Mesenchymal stem cell (in vitro differentiated cells and primary cell): ENCODE data around the gene ARHGAP24. TPM values are rescaled to one million over a fixed set of nuclear protein-coding genes. Genes with fewer than 3 reads are reported as not detected.

Experiments
- DNase-seq: peaks from one replicate; pipeline ENCODE4 v3.0.0-alpha.2; 2013
- H2AFZ ChIP-seq: one replicate; pipeline ENCODE4 v1.6.1; 2013; ENCODE audit warnings: low read depth, mild to moderate bottlenecking, control low read depth, inconsistent platforms, low read length, moderate library complexity
- H2AK5ac ChIP-seq: 2 replicates; pipeline ENCODE4 v1.6.1; 2013; ENCODE audit warnings: low read length, moderate library complexity, mild to moderate bottlenecking, inconsistent platforms; ENCODE audit not compliant: severe bottlenecking
- H2BK120ac ChIP-seq: one replicate; pipeline ENCODE4 v1.6.1; 2013; ENCODE audit warnings: low read depth, mild to moderate bottlenecking, inconsistent platforms, low read length, moderate library complexity
- H2BK12ac ChIP-seq, 2 experiments: one replicate each; pipeline ENCODE4 v1.6.1; 2013; ENCODE audit warnings: inconsistent platforms in 2 of 2, low read length in 2 of 2, mild to moderate bottlenecking in 2 of 2, moderate library complexity in 2 of 2, control low read depth in 1 of 2
- H2BK15ac ChIP-seq: one replicate; pipeline ENCODE4 v1.6.1; 2013; ENCODE audit warnings: mild to moderate bottlenecking, low read depth, inconsistent platforms; ENCODE audit not compliant: poor library complexity, severe bottlenecking
- H2BK5ac ChIP-seq: 2 replicates; pipeline ENCODE4 v1.6.1; 2013; ENCODE audit warnings: low read depth, mild to moderate bottlenecking, low read length, control low read depth, inconsistent platforms; ENCODE audit not compliant: poor library complexity, severe bottlenecking
- H3K14ac ChIP-seq, 2 experiments: one replicate each; pipeline ENCODE4 v1.6.1; 2013; ENCODE audit warnings: inconsistent platforms in 2 of 2, low read length in 2 of 2, control low read depth in 1 of 2, mild to moderate bottlenecking in 1 of 2, moderate library complexity in 1 of 2
- H3K18ac ChIP-seq, 2 experiments: one replicate each; pipeline ENCODE4 v1.6.1; 2013; ENCODE audit warnings: inconsistent platforms in 2 of 2, low read length in 2 of 2, control low read depth in 1 of 2, low read depth in 1 of 2, mild to moderate bottlenecking in 1 of 2
- H3K23ac ChIP-seq, 2 experiments: one replicate each; pipeline ENCODE4 v1.6.1; 2013; ENCODE audit warnings: inconsistent platforms in 2 of 2, low read length in 2 of 2, mild to moderate bottlenecking in 2 of 2, moderate library complexity in 2 of 2, control low read depth in 1 of 2
- H3K27ac ChIP-seq: 2 replicates; pipeline ENCODE4 v1.5.1; 2013; ENCODE audit warnings: mild to moderate bottlenecking, moderate library complexity, low read length, control low read depth, inconsistent platforms; ENCODE audit not compliant: poor library complexity, severe bottlenecking
- H3K27me3 ChIP-seq, 2 experiments: 2 replicates each; pipeline versions ENCODE4 v1.6.1 to v1.7.0; 2013; ENCODE audit warnings: low read length in 2 of 2, mild to moderate bottlenecking in 2 of 2, moderate library complexity in 2 of 2, control low read depth in 1 of 2, inconsistent platforms in 1 of 2; ENCODE audit not compliant: control insufficient read depth in 1 of 2, insufficient read depth in 1 of 2
- H3K36me3 ChIP-seq, 2 experiments: 2 replicates each; pipeline versions ENCODE4 v1.6.1 to v1.7.0; 2013; ENCODE audit warnings: low read length in 2 of 2, control low read depth in 1 of 2, inconsistent platforms in 1 of 2, low read depth in 1 of 2, mild to moderate bottlenecking in 1 of 2; ENCODE audit not compliant: insufficient read depth in 2 of 2, control insufficient read depth in 1 of 2
- H3K4ac ChIP-seq, 2 experiments: one replicate each; pipeline ENCODE4 v1.6.1; 2013; ENCODE audit warnings: inconsistent platforms in 2 of 2, low read length in 2 of 2, mild to moderate bottlenecking in 2 of 2, moderate library complexity in 2 of 2, control low read depth in 1 of 2, low read depth in 1 of 2
- H3K4me1 ChIP-seq: 2 replicates; pipeline ENCODE4 v1.6.1; 2013; ENCODE audit warnings: low read depth, low read length, control low read depth; ENCODE audit not compliant: control insufficient read depth, insufficient read depth
- H3K4me2 ChIP-seq: 2 replicates; pipeline ENCODE4 v1.6.1; 2013; ENCODE audit warnings: low read length, mild to moderate bottlenecking, inconsistent platforms; ENCODE audit not compliant: poor library complexity, severe bottlenecking
- H3K4me3 ChIP-seq, 2 experiments: 2 replicates each; pipeline versions ENCODE4 v1.5.1 to v1.7.0; 2013; ENCODE audit warnings: low read length in 2 of 2, mild to moderate bottlenecking in 2 of 2, control low read depth in 1 of 2, low read depth in 1 of 2; ENCODE audit not compliant: insufficient read depth in 1 of 2
- H3K79me1 ChIP-seq: replicated peaks from 2 replicates; pipeline ENCODE4 v1.6.1; 2013; ENCODE audit warnings: mild to moderate bottlenecking, control low read depth, low read length, inconsistent platforms; ENCODE audit not compliant: poor library complexity, severe bottlenecking
- H3K9ac ChIP-seq: 2 replicates; pipeline ENCODE4 v1.7.0; 2013; ENCODE audit warnings: mild to moderate bottlenecking, low read length, moderate library complexity
- H3K9me3 ChIP-seq: 2 replicates; pipeline ENCODE4 v1.7.0; 2013; ENCODE audit warnings: mild to moderate bottlenecking, low read length; ENCODE audit not compliant: control insufficient read depth
- H4K8ac ChIP-seq: one replicate; pipeline ENCODE4 v1.6.1; 2013; ENCODE audit warnings: inconsistent platforms, mild to moderate bottlenecking, low read length, moderate library complexity
- H4K91ac ChIP-seq: one replicate; pipeline ENCODE4 v1.6.1; 2013; ENCODE audit warnings: mild to moderate bottlenecking, low read length, inconsistent platforms
- WGBS: methylation state at CpG from one replicate; pipeline ENCODE4 v1.1.7; 2013; ENCODE audit warnings: mixed read lengths; 5-methylcytosine and 5-hydroxymethylcytosine counted together
- polyA plus RNA-seq, 2 experiments: library from polyadenylated mRNA; stranded (reverse); fragments of 200-250 nt; gene quantifications; one replicate each; pipeline ENCODE4 v1.2.3, GENCODE V29; 2013

The ARHGAP24 gene
- polyA plus RNA-seq (2013, experiment 1 of 2), result 36.9 TPM
- polyA plus RNA-seq (2013, experiment 2 of 2), result 39.2 TPM

DNA sequence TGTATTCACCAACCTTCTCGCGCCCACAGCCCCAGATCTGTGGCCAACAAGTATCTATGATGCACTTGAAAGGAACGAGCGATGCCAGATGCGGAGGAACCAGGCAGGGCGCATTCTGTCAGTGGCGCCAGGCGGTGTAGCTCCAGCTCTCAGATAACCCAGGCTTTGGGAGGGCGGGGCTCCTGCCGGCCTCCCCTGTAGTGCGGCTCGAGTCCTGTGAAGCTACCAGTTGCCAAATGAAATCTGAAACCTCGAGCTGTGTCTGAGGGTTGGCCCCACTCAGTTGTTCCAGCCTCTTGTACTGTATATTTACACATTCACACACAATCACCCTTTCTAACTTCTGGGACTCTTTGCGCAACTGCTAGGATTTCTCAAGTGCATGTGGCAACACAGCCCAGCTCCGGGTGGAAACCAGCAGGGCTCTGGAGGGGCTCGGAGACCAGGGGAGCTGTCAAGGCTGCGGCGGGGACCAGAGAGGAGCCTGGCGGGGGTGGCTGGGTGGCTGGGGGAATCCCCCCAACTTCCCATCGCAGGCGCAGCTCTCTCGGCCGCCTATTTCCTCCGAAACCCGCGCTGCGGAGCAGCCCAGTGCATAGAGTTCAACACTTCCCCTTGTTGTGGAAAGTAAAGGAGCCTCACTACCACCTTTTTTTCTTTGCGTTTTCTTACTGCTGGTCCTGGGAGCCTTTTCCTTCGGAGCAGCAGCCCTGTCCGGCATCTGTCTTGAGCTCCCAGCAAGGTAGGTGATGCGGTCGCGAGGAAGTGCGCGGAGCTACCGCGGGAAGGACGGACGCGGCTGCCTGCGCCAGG lies at the start of gene ARHGAP24:
TSS of gene ARHGAP24 (plus strand) at position 333 of the 813 bp plus-strand sequence.
- Histone ChIP-seq H3K4me3 (peak within 1 kb of the TSS; percentile 58 to 93), H2BK12ac (no peak within 1 kb of the TSS), H3K4ac (peak within 1 kb of the TSS in 1 of 2 experiments; percentile 20), H2AFZ (no peak within 1 kb of the TSS), H3K27me3 (peaks cover 0 to 12% of the 10 kb centered on the region in 2 experiments), H2AK5ac (no peak within 1 kb of the TSS), H3K9ac (peak within 1 kb of the TSS; percentile 92), H3K9me3 (no peaks in the 10 kb centered on the region), H3K23ac (peak within 1 kb of the TSS in 1 of 2 experiments; percentile 70), H3K79me1 (no peaks in the 10 kb centered on the region), H3K4me2 (peak within 1 kb of the TSS; percentile 99), H3K14ac (peak within 1 kb of the TSS in 1 of 2 experiments; percentile 75), H4K8ac (peak within 1 kb of the TSS; percentile 94), H2BK15ac (peak within 1 kb of the TSS; percentile 67), H4K91ac (peak within 1 kb of the TSS; percentile 25), H3K18ac (peak within 1 kb of the TSS; percentile 88 to 91), H2BK120ac (peak within 1 kb of the TSS; percentile 89), H2BK5ac (no peak within 1 kb of the TSS), H3K27ac (peak within 1 kb of the TSS; percentile 8), H3K4me1 (peaks cover 2% of the 10 kb centered on the region), H3K36me3 (no peaks in the 10 kb centered on the region)
- peak; percentile 99 for DNase-seq
- under 1% methylated on average over 29 of the region's 41 CpGs for WGBS

DNA sequence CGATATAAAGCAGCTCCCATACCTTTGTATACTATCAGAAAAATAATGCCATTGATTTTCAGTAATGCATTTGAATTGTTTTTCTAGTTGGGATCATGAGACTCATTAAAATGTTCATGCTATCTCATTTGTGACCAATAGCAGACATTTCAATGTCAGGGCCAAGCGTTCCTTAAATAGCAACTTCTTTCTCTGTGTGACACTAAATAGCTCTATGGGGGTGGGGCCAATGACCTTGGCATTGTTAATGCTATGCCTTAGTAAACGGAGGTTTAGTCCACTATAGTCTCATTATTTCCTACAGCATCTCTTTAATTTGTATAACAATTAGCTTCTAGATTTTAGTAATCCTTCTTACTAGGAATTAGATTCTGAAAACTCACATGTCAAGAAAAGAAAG lies 48.6 kb upstream of the ARHGAP24 start:
- no peak overlapping the region for H2BK12ac ChIP-seq
- no peak overlapping the region for H2AFZ ChIP-seq
- no peaks in the 10 kb centered on the region for H3K79me1 ChIP-seq
- H3K4me1 ChIP-seq, result no peaks in the 10 kb centered on the region
- H3K27me3 ChIP-seq, result no peaks in the 10 kb centered on the region
- H3K4me2 ChIP-seq, result no peak overlapping the region
- no peak overlapping the region for H2BK5ac ChIP-seq
- H2BK120ac ChIP-seq, result no peak overlapping the region
- no peak overlapping the region for H3K23ac ChIP-seq
- DNase-seq, result no peak
- WGBS, result 80% methylated on average over 1 of the region's 3 CpGs
- no peak overlapping the region for H3K14ac ChIP-seq
- no peak overlapping the region for H3K4me3 ChIP-seq
- no peak overlapping the region for H4K91ac ChIP-seq
- H3K4ac ChIP-seq, result no peak overlapping the region
- H3K36me3 ChIP-seq, result no peaks in the 10 kb centered on the region
- no peak overlapping the region for H2BK15ac ChIP-seq
- H3K27ac ChIP-seq, result no peak overlapping the region
- no peak overlapping the region for H3K9ac ChIP-seq
- H2AK5ac ChIP-seq, result no peak overlapping the region
- H3K18ac ChIP-seq, result no peak overlapping the region
- no peak overlapping the region for H4K8ac ChIP-seq
- H3K9me3 ChIP-seq, result no peaks in the 10 kb centered on the region

DNA sequence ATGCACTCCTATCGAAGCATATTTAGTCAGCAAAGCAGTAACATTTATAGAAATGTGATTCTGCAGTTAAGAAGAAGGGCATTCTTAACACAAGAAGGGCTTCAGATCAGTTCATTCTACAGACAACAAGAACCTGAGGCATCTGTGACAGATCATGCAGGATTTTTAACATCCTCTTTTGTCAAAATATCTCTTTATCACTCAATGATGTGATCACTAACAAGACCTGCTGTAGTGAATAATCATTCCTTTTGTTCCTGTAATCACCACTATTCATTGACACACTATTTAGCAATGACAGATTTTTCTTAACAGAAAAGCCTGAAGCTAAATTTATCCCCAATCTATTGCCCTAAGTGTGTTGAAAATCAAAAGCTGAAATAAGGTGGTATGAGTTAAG lies 47.8 kb upstream of the ARHGAP24 start:
- H4K8ac ChIP-seq, result no peak overlapping the region
- H3K4me1 ChIP-seq, result no peaks in the 10 kb centered on the region
- no peak overlapping the region for H2AFZ ChIP-seq
- no peaks in the 10 kb centered on the region for H3K9me3 ChIP-seq
- no peak overlapping the region for H3K4ac ChIP-seq
- no peak overlapping the region for H2AK5ac ChIP-seq
- no peak overlapping the region for H4K91ac ChIP-seq
- H3K9ac ChIP-seq, result no peak overlapping the region
- no peak overlapping the region for H3K4me2 ChIP-seq
- H3K18ac ChIP-seq, result no peak overlapping the region
- H2BK15ac ChIP-seq, result no peak overlapping the region
- H3K23ac ChIP-seq, result no peak overlapping the region
- H2BK5ac ChIP-seq, result no peak overlapping the region
- H2BK12ac ChIP-seq, result no peak overlapping the region
- no peak overlapping the region for H3K14ac ChIP-seq
- H3K27me3 ChIP-seq, result no peaks in the 10 kb centered on the region
- no peaks in the 10 kb centered on the region for H3K79me1 ChIP-seq
- no peaks in the 10 kb centered on the region for H3K36me3 ChIP-seq
- no peak for DNase-seq
- no peak overlapping the region for H3K27ac ChIP-seq
- no peak overlapping the region for H2BK120ac ChIP-seq
- H3K4me3 ChIP-seq, result no peak overlapping the region
- WGBS, result no CpG with 5 or more reads among the region's 1 CpG

DNA sequence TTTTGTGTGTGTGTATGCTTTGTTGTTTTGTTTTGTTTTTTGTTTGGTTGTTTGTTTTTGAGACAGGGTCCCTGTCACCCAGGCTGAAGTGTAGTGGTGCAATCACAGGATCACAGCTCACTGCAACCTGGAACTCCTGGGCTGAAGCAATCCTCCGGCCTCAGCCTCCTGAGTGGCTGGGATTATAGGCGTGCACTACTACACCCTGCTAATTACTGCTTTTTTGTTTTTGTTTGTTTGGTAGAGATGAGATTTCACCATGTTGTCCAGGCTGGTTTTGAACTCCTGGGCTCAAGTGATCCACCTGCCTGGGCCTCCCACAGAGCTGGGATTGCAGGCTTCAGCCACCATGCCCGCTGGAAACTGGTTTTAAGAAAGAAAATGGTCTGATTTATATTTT lies 44.7 kb upstream of the ARHGAP24 start:
- Histone ChIP-seq H3K18ac (no peak overlapping the region), H3K23ac (no peak overlapping the region), H3K9ac (no peak overlapping the region), H3K36me3 (no peaks in the 10 kb centered on the region), H4K8ac (no peak overlapping the region), H2AK5ac (no peak overlapping the region), H4K91ac (no peak overlapping the region), H3K14ac (no peak overlapping the region), H2AFZ (no peak overlapping the region), H3K4me2 (no peak overlapping the region), H3K4me3 (no peak overlapping the region), H2BK120ac (no peak overlapping the region), H3K27ac (no peak overlapping the region), H2BK12ac (no peak overlapping the region), H3K4me1 (no peaks in the 10 kb centered on the region), H2BK15ac (no peak overlapping the region), H3K27me3 (no peaks in the 10 kb centered on the region), H3K79me1 (no peaks in the 10 kb centered on the region), H3K9me3 (no peaks in the 10 kb centered on the region), H2BK5ac (no peak overlapping the region), H3K4ac (no peak overlapping the region)
- DNase-seq, result no peak
- WGBS, result 94% methylated on average over 3 of the region's 3 CpGs
